ENCODE results near the gene CNTNAP2.

The CNTNAP2 gene

GRCh38 chr7:146713934-146714333, 597.3 kb downstream of the CNTNAP2 start:
- H3K4me1 ChIP-seq, result no peaks in the 10 kb centered on the region
- no peak overlapping the region for H3K4me2 ChIP-seq
- no peaks in the 10 kb centered on the region for H3K36me3 ChIP-seq
- no peaks in the 10 kb centered on the region for H3K27me3 ChIP-seq
- no peak overlapping the region for H3K4me3 ChIP-seq
- H3K9me3 ChIP-seq, result no peaks in the 10 kb centered on the region
- no peak overlapping the region for H3K9ac ChIP-seq
- TF ChIP-seq Cebpa-rat (IDR thresholded peaks at IDR 0.05), result no peak
- no peaks in the 10 kb centered on the region for H4K20me1 ChIP-seq
- no peak overlapping the region for H3K27ac ChIP-seq

- no peak overlapping the region for H3K9ac ChIP-seq
- no peaks in the 10 kb centered on the region for H3K36me3 ChIP-seq
- no peak for TF ChIP-seq Cebpa-rat (IDR thresholded peaks at IDR 0.05)
- H3K27ac ChIP-seq, result no peak overlapping the region
- no peaks in the 10 kb centered on the region for H4K20me1 ChIP-seq
- H3K4me3 ChIP-seq, result no peak overlapping the region
- no peaks in the 10 kb centered on the region for H3K4me1 ChIP-seq
- H3K9me3 ChIP-seq, result no peaks in the 10 kb centered on the region
- H3K27me3 ChIP-seq, result no peaks in the 10 kb centered on the region
- H3K4me2 ChIP-seq, result no peak overlapping the region
These were observed 603.6 kb downstream of the CNTNAP2 start for GRCh38 chr7:146720195-146720594.

DNA sequence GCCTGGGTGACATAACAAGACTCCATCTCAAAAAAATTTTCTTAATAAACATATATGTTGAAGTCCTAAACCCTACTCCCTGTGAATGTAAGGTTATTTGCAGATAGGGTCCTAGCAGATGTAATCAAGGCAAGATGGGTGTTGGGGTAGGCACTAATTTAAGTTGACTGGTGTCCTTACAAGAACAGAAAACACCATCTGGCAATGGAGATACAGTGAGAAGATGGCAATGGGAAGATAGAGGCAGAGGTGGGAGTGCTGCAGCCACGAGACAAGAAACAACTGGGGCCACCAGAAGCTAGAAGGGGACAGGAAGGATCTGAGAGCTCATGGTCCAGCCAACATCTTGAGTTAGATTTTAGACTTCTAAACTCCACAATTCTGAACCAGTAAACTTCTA, 606.4 kb downstream of the CNTNAP2 start:
- no peaks in the 10 kb centered on the region for H3K36me3 ChIP-seq
- no peaks in the 10 kb centered on the region for H4K20me1 ChIP-seq
- H3K27ac ChIP-seq, result no peak overlapping the region
- no peak overlapping the region for H3K4me3 ChIP-seq
- H3K9me3 ChIP-seq, result no peaks in the 10 kb centered on the region
- H3K27me3 ChIP-seq, result no peaks in the 10 kb centered on the region
- no peak overlapping the region for H3K9ac ChIP-seq
- no peaks in the 10 kb centered on the region for H3K4me1 ChIP-seq
- no peak for TF ChIP-seq Cebpa-rat (IDR thresholded peaks at IDR 0.05)
- no peak overlapping the region for H3K4me2 ChIP-seq

DNA sequence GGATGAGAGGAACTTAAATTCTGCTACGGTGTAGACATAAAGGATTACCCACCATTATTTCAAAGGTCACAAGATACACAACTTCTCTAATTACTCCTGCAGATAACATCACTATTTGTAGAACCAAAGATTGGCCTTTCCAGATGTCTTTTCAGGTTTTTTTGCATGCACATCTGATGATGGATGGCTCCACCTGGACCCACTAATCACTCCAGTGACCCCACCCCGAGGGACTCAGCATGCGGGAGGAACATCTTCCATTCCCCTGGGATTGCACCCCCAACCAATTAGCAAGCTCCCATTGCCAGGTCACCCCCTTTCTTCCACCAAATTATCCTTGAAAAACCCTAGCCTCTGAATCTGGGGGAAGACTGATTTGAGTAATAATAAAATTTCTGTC, 608.9 kb downstream of the CNTNAP2 start:
- H3K9me3 ChIP-seq, result no peaks in the 10 kb centered on the region
- no peak overlapping the region for H3K9ac ChIP-seq
- no peak for TF ChIP-seq Cebpa-rat (IDR thresholded peaks at IDR 0.05)
- H4K20me1 ChIP-seq, result no peaks in the 10 kb centered on the region
- H3K27me3 ChIP-seq, result no peaks in the 10 kb centered on the region
- no peak overlapping the region for H3K4me3 ChIP-seq
- no peaks in the 10 kb centered on the region for H3K36me3 ChIP-seq
- no peak overlapping the region for H3K27ac ChIP-seq
- no peaks in the 10 kb centered on the region for H3K4me1 ChIP-seq
- H3K4me2 ChIP-seq, result no peak overlapping the region

DNA sequence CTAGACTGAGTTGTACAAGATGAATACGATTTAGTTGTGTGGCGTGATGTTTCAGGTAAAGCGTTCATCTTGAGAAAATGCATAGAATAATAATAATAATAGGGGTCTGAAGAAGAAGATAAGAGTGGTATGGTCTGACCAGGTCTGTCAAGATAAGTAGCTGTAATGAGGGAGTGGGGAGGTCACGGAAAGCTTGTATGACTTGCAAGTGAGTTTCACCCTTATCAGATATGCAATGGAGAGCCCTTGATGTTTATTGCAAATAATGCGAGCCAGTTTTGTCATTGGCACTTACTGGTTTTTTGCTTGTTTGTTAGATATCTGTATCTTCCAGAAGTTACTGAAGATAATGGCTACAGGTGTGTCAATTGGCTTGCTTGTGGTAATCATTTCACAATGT, 611.5 kb downstream of the CNTNAP2 start:
- H3K9me3 ChIP-seq, result no peaks in the 10 kb centered on the region
- H3K4me3 ChIP-seq, result no peak overlapping the region
- H3K36me3 ChIP-seq, result no peaks in the 10 kb centered on the region
- no peak overlapping the region for H3K4me2 ChIP-seq
- H3K4me1 ChIP-seq, result no peaks in the 10 kb centered on the region
- H3K27me3 ChIP-seq, result no peaks in the 10 kb centered on the region
- H3K9ac ChIP-seq, result no peak overlapping the region
- H3K27ac ChIP-seq, result no peak overlapping the region
- H4K20me1 ChIP-seq, result no peaks in the 10 kb centered on the region
- TF ChIP-seq Cebpa-rat (IDR thresholded peaks at IDR 0.05), result no peak

GRCh38 chr7:146728611-146729010, 612.0 kb downstream of the CNTNAP2 start:
- H3K9ac ChIP-seq, result no peak overlapping the region
- H3K4me1 ChIP-seq, result no peaks in the 10 kb centered on the region
- no peak overlapping the region for H3K27ac ChIP-seq
- H4K20me1 ChIP-seq, result no peaks in the 10 kb centered on the region
- no peaks in the 10 kb centered on the region for H3K9me3 ChIP-seq
- H3K27me3 ChIP-seq, result no peaks in the 10 kb centered on the region
- TF ChIP-seq Cebpa-rat (IDR thresholded peaks at IDR 0.05), result no peak
- no peak overlapping the region for H3K4me2 ChIP-seq
- no peaks in the 10 kb centered on the region for H3K36me3 ChIP-seq
- no peak overlapping the region for H3K4me3 ChIP-seq

DNA sequence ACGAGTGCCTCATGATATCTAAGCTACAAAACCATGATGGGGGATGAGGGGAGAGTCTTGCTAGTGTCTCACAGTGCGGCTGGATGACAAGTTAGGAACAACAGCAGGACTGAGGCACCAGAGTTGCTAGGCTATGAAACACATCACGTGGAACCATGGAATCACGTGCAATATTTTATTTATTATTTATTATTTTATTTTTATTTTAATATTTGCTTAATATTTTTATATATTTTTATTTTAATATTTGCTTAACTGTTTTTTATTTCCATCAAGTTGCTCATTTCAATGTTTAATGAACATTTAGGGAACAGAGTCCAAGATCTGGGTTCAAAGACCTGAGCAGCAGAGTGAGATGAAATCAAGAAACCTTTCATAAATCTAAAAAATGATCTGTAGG, 614.6 kb downstream of the CNTNAP2 start:
- Histone ChIP-seq H3K4me3 (no peak overlapping the region), H3K4me1 (no peaks in the 10 kb centered on the region), H3K9me3 (no peaks in the 10 kb centered on the region), H3K9ac (no peak overlapping the region), H3K4me2 (no peak overlapping the region), H3K27me3 (no peaks in the 10 kb centered on the region), H4K20me1 (no peaks in the 10 kb centered on the region), H3K36me3 (no peaks in the 10 kb centered on the region), H3K27ac (no peak overlapping the region)
- no peak for TF ChIP-seq Cebpa-rat (IDR thresholded peaks at IDR 0.05)

GRCh38 chr7:146735992-146736391, 619.4 kb downstream of the CNTNAP2 start:
- no peaks in the 10 kb centered on the region for H3K27me3 ChIP-seq
- H3K4me3 ChIP-seq, result no peak overlapping the region
- H3K4me2 ChIP-seq, result no peak overlapping the region
- H3K36me3 ChIP-seq, result no peaks in the 10 kb centered on the region
- no peak for TF ChIP-seq Cebpa-rat (IDR thresholded peaks at IDR 0.05)
- H3K9ac ChIP-seq, result no peak overlapping the region
- H3K9me3 ChIP-seq, result peaks cover 9% of the 10 kb centered on the region
- no peaks in the 10 kb centered on the region for H4K20me1 ChIP-seq
- no peaks in the 10 kb centered on the region for H3K4me1 ChIP-seq
- no peak overlapping the region for H3K27ac ChIP-seq

- Histone ChIP-seq H3K4me3 (no peak overlapping the region), H3K4me1 (no peaks in the 10 kb centered on the region)
- TF ChIP-seq Cebpa-rat (IDR thresholded peaks at IDR 0.05), result no peak
These were observed 620.0 kb downstream of the CNTNAP2 start for GRCh38 chr7:146736446-146737190.

DNA sequence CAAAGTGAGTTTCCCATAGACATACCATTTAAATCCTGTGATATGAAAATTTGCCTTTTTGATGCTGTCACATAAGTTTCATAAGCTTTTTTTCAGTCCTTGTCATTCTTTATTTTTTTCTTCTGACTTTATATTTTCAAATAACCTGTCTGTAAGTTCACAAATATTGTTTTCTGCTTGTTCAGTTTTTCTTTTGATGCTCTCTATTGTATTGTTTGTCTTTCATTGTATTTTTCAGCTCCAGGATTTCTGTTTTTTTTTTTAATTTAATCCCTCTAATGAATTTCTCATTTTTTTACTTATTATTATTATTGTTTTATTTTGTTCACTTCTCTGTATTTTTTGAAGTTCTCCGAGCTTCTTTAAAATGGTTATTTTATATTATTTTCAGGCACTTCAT, 623.4 kb downstream of the CNTNAP2 start:
- Histone ChIP-seq H3K27me3 (no peaks in the 10 kb centered on the region), H3K27ac (no peak overlapping the region), H3K36me3 (no peaks in the 10 kb centered on the region), H3K4me2 (no peak overlapping the region), H3K9me3 (peaks cover 12% of the 10 kb centered on the region), H4K20me1 (no peaks in the 10 kb centered on the region), H3K4me3 (no peak overlapping the region), H3K4me1 (no peaks in the 10 kb centered on the region), H3K9ac (no peak overlapping the region)
- TF ChIP-seq Cebpa-rat (IDR thresholded peaks at IDR 0.05), result no peak

More at GRCh38 chr7:146736446-146737190, 620.0 kb downstream of the CNTNAP2 start:
- Histone ChIP-seq H3K27ac (no peak overlapping the region), H3K9me3 (peaks cover 12% of the 10 kb centered on the region), H3K27me3 (no peaks in the 10 kb centered on the region), H3K36me3 (no peaks in the 10 kb centered on the region), H3K4me2 (no peak overlapping the region), H4K20me1 (no peaks in the 10 kb centered on the region), H3K9ac (no peak overlapping the region)

DNA sequence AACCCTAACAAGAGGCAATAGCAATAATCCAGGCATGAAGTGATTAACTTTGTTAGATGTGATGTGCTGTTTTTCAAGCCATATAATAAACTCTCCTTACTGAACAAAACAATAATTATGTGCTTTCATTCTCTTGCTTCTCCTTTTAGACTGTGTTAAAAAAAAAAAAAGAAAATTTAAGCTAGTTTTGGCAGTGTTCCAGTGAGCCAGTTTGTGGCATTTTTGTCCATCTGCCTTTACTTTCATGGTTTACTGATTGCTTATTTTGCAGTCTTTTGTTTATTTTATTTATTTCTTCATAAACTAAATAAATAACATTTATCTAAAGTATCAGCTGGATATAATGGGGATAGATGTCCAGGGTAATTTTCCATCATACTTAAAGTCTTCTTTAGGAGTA, 625.3 kb downstream of the CNTNAP2 start:
- Histone ChIP-seq H3K4me3 (no peak overlapping the region), H3K4me1 (no peaks in the 10 kb centered on the region), H3K9ac (no peak overlapping the region), H3K27me3 (no peaks in the 10 kb centered on the region), H3K4me2 (no peak overlapping the region), H3K36me3 (no peaks in the 10 kb centered on the region), H3K27ac (no peak overlapping the region), H3K9me3 (peaks cover 12% of the 10 kb centered on the region), H4K20me1 (no peaks in the 10 kb centered on the region)
- no peak for TF ChIP-seq Cebpa-rat (IDR thresholded peaks at IDR 0.05)
